Measurements from ENCODE around the gene CRYL1. TPM values are rescaled to one million over a fixed set of nuclear protein-coding genes. Genes with fewer than 3 reads are reported as not detected.

Gene CRYL1
- total and polyA plus RNA-seq, 4 donors = 14.1 to 24.1 (median 22.1) TPM

DNA sequence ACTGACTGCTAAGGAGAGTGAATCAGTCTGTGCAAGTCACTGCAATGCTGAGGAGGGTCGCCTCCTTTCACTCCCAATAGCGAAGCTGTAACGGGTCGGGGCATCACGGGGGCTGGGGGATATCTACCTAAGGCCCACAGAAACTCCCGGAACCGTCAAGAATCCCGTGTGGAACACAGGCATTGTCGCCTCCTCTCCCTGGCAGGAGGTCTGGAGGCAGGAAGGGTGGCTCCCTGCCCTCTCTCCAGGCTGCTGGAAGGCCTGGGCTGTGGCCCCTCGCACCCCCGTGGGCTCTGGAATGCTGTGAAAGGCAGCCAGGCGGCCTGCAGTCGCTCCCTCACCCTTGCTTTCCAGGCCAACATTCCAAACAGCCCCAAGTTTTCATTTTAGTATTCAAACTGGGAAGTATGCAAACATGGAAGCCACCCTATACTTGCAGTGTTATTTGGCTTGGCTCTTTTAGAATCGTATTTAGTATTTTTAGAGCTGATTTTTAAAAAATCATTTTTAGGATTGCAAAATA is 109.4 kb downstream of the CRYL1 start:
- DNase-seq (no peak), ATAC-seq (ENCODE audit: insufficient read depth, low FRiP score) (no peak)
- Histone ChIP-seq H3K27me3 (ENCODE audit: control insufficient read depth in 3 of 3, insufficient read depth in 3 of 3, low read length in 2 of 3) (peaks cover 0 to 17% (median 11%) of the 10 kb centered on the region in 3 donors), H3K27ac (ENCODE audit: low read depth in 1 of 2, low read length in 1 of 2) (no peak overlapping the region), H3K9me3 (ENCODE audit: control insufficient read depth in 4 of 4, insufficient read depth in 3 of 4, low read length in 3 of 4) (peaks cover 0 to 11% (median 0%) of the 10 kb centered on the region in 4 donors), H3K9ac (ENCODE audit: insufficient read depth in 1 of 2, low read length in 2 of 2) (no peak overlapping the region), H3K4me3 (no peak overlapping the region), H3K4me1 (ENCODE audit: control insufficient read depth in 5 of 5, insufficient read depth in 5 of 5, low read length in 5 of 5) (peaks cover 0 to 9% (median 2%) of the 10 kb centered on the region in 5 donors), H3K36me3 (ENCODE audit: control insufficient read depth in 4 of 4, insufficient read depth in 4 of 4, low read length in 4 of 4) (no peaks in the 10 kb centered on the region)
- TF ChIP-seq, protein P1, sequence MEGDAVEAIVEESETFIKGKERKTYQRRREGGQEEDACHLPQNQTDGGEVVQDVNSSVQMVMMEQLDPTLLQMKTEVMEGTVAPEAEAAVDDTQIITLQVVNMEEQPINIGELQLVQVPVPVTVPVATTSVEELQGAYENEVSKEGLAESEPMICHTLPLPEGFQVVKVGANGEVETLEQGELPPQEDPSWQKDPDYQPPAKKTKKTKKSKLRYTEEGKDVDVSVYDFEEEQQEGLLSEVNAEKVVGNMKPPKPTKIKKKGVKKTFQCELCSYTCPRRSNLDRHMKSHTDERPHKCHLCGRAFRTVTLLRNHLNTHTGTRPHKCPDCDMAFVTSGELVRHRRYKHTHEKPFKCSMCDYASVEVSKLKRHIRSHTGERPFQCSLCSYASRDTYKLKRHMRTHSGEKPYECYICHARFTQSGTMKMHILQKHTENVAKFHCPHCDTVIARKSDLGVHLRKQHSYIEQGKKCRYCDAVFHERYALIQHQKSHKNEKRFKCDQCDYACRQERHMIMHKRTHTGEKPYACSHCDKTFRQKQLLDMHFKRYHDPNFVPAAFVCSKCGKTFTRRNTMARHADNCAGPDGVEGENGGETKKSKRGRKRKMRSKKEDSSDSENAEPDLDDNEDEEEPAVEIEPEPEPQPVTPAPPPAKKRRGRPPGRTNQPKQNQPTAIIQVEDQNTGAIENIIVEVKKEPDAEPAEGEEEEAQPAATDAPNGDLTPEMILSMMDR (IDR thresholded peaks at IDR 0.05; ENCODE audit: control extremely low read depth, extremely low read depth) = no peak
- WGBS, 2 donors = 86 to 89% methylated on average over 14 of the region's 14 CpGs

DNA sequence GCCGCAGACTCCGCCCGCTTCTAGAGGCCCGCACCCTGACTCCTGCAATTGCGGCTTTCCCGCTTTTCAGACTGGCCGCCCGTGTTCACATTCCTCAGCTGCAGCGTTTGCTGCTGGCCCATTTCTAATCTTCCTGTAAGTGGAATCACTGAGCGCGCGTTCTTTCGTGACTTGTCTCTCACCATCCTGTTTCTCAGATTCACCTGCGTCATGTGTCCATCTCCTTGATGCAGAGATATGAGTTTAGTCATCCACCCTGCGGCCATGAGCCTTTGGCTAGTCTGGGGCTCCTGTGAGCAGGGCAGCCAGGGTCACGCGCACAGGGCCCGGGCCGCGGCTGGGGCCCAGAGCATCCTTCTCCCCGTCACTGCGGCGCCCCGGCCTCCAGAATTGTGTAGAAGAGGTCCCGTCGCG is 110.0 kb downstream of the CRYL1 start:
- Histone ChIP-seq H3K9me3 (ENCODE audit: control insufficient read depth in 4 of 4, insufficient read depth in 3 of 4, low read length in 3 of 4) (peaks cover 0 to 11% (median 0%) of the 10 kb centered on the region in 4 donors), H3K4me3 (no peak overlapping the region), H3K4me1 (ENCODE audit: control insufficient read depth in 5 of 5, insufficient read depth in 5 of 5, low read length in 5 of 5) (peaks cover 0 to 9% (median 2%) of the 10 kb centered on the region in 5 donors), H3K36me3 (ENCODE audit: control insufficient read depth in 4 of 4, insufficient read depth in 4 of 4, low read length in 4 of 4) (no peaks in the 10 kb centered on the region), H3K27ac (ENCODE audit: low read depth in 1 of 2, low read length in 1 of 2) (no peak overlapping the region), H3K27me3 (ENCODE audit: control insufficient read depth in 3 of 3, insufficient read depth in 3 of 3, low read length in 2 of 3) (peaks cover 0 to 17% (median 11%) of the 10 kb centered on the region in 3 donors), H3K9ac (ENCODE audit: insufficient read depth in 1 of 2, low read length in 2 of 2) (no peak overlapping the region)
- DNase-seq (no peak), ATAC-seq (ENCODE audit: insufficient read depth, low FRiP score) (no peak)
- TF ChIP-seq, protein P1 (IDR thresholded peaks at IDR 0.05; ENCODE audit: control extremely low read depth, extremely low read depth) = no peak
- WGBS, 2 donors = 93 to 96% methylated on average over 27 of the region's 27 CpGs

DNA sequence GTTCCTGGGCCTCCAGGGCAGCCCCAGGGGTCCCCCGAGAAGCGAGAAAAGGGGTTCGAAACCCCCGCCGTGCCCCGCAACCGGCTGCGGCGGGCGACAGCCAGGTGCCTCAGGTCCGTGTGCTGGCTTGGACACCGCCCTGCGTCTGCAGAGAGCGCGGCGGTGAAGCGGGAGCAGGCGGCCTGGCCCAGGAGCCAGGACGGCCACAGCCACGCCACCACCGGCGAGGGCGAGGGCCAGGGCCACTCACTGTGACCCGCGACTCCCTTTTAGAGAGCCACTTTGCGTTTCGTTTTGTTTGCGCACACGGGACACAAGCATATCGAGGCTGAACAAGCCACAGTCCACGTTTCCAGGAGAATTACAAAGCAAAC is 110.4 kb downstream of the CRYL1 start:
- no peak overlapping the region for H3K4me3 ChIP-seq
- H3K36me3 ChIP-seq (ENCODE audit: control insufficient read depth in 4 of 4, insufficient read depth in 4 of 4, low read length in 4 of 4) = no peaks in the 10 kb centered on the region
- no peak overlapping the region for H3K27ac ChIP-seq (ENCODE audit: low read depth in 1 of 2, low read length in 1 of 2)
- ATAC-seq (ENCODE audit: insufficient read depth, low FRiP score) = no peak
- H3K4me1 ChIP-seq (ENCODE audit: control insufficient read depth in 5 of 5, insufficient read depth in 5 of 5, low read length in 5 of 5) = peaks cover 0 to 9% (median 2%) of the 10 kb centered on the region in 5 donors
- H3K9ac ChIP-seq (ENCODE audit: insufficient read depth in 1 of 2, low read length in 2 of 2) = no peak overlapping the region
- peaks cover 0 to 11% (median 0%) of the 10 kb centered on the region in 4 donors for H3K9me3 ChIP-seq (ENCODE audit: control insufficient read depth in 4 of 4, insufficient read depth in 3 of 4, low read length in 3 of 4)
- peaks cover 0 to 17% (median 11%) of the 10 kb centered on the region in 3 donors for H3K27me3 ChIP-seq (ENCODE audit: control insufficient read depth in 3 of 3, insufficient read depth in 3 of 3, low read length in 2 of 3)
- 63 to 67% methylated on average over 29 to 31 of the region's 31 CpGs for WGBS, 2 donors
- no peak for DNase-seq
- TF ChIP-seq, protein P1 (IDR thresholded peaks at IDR 0.05; ENCODE audit: control extremely low read depth, extremely low read depth) = no peak
